GM20000 (cell line): ENCODE measurements around the gene FAM241B.

Experiments
- DNase-seq: peaks from one replicate; pipeline ENCODE4 v3.0.0; 2012; ENCODE audit warnings: low spot score
- TF ChIP-seq, protein P1 (sequence below): IDR thresholded peaks from 2 replicates; pipeline ENCODE4 v1.5.1; 2012; ENCODE audit warnings: mild to moderate bottlenecking, control low read depth; ENCODE audit errors: extremely low read depth, missing control alignments

The FAM241B gene, protein sequence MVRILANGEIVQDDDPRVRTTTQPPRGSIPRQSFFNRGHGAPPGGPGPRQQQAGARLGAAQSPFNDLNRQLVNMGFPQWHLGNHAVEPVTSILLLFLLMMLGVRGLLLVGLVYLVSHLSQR

DNA sequence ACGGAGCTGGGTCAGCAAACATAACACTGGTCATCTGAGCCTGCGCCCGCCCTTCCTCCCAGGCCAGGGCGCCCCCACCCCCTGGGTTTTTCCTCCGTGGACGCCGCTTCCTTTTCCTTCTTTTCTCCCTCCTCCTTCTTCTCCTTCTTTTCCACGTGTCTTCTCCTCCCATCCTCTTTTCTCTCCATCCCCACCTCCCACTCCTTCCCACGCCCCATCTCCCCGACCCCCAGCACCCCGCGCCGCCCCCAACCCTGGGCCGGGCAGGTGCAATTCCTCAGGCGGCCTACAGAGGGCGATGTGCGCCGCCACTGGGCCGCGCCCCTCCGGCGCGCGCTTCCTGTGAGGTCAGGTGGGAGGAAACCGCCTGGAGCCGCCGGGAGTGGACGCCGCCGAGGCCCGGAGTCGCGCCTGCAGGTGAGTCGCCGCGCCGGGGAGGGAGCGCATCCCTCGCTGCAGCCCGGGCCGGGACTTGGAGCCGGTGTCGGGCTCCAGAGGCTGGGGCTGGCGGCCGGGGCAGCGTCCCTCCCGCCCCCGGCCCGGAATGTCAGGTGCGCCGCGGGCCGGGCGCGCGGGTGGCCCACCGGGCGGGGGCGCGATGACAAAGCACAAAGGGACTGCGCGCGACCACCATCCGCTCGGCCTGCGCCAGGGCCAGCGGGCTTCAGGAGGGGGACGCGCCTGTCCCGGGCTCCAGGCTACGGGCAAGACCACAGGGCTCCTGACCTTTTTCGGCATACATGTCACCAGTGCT, at the start of gene FAM241B:
Gene FAM241B, plus strand, starts transcription at position 351 of the 754 bp plus-strand sequence. CDS start 1,497 bp downstream, outside the sequence.
- DNase-seq: peak; percentile 88
- TF ChIP-seq, protein P1, sequence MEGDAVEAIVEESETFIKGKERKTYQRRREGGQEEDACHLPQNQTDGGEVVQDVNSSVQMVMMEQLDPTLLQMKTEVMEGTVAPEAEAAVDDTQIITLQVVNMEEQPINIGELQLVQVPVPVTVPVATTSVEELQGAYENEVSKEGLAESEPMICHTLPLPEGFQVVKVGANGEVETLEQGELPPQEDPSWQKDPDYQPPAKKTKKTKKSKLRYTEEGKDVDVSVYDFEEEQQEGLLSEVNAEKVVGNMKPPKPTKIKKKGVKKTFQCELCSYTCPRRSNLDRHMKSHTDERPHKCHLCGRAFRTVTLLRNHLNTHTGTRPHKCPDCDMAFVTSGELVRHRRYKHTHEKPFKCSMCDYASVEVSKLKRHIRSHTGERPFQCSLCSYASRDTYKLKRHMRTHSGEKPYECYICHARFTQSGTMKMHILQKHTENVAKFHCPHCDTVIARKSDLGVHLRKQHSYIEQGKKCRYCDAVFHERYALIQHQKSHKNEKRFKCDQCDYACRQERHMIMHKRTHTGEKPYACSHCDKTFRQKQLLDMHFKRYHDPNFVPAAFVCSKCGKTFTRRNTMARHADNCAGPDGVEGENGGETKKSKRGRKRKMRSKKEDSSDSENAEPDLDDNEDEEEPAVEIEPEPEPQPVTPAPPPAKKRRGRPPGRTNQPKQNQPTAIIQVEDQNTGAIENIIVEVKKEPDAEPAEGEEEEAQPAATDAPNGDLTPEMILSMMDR: peak; percentile 55

DNA sequence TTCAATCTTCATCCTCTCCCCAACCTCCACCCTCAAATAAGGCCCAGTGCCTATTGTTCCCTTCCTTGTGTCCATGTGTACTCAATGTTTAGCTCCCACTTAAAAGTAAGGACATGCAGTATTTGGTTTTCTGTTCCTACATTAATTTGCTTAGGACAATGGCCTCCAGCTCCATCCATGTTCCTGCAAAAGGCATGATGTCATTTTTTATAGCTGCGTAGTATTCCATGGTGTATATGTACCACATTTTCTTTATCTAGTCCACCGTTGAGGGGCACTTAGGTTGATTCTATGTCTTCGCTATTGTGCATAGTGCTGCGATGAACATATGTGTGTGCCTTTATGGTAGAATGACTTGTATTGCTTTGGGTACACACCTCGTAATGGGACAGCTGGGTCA, 49.6 kb upstream of the FAM241B start:
- DNase-seq: no peak
- TF ChIP-seq, protein P1: no peak

DNA sequence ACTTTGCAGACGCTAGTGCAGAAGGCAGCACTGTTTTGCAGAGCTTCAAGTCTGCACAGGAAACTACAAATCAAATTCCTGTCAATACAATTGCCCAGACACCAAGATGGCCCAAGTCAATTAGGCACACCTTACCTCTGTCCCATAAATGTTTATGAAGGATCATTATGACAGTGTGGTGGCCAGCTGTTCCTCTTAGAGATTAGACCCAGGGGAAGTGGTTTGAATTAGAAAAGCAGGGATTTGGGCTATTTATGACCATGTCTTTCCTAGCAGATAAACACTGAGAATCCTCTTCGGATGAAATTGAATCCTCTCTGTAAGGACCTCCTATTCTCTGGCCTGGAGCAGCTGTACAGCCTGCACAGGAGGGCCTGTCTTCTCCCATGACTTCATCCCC, 46.9 kb upstream of the FAM241B start:
- no peak for DNase-seq
- TF ChIP-seq, protein P1: no peak

DNA sequence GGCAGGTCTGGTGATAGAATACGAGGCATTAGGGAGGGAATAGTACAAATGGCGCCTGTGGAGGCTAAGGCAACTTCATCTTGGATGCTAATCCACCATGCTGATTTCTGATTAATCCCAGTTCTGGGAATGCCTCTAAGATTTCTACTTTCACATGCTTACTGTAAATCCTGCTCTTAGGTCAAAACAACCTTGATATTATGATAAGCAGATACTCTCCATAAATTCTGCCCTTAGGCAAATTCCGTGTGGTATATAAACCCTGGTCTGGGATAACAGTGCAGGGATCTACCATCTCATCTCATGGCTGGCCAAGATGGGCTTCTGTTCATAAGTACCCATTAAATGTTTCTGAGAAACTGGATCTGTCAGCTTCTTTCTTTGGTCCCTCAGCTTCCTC, 45.4 kb upstream of the FAM241B start:
- DNase-seq: no peak
- TF ChIP-seq, protein P1: no peak

DNA sequence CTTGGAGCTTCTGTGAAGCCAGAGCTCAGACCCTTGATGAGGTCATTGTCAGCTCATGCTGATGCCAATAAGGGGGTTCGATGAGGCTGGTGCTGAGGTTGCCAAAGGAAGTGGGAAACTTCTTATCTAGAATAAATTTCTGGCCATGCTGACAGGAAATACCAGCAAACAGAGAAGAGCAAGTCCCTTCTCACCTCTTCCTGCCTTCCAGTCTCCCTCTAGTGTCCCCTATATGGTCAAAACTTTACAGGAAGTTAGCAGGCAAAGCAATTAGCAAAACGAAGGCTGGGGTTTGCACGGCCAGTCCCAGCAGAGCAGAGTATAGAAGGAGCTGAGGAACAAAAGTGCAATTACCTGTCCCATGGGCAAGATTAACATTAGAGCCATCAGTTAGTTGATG, 41.7 kb upstream of the FAM241B start:
- TF ChIP-seq, protein P1: no peak

DNA sequence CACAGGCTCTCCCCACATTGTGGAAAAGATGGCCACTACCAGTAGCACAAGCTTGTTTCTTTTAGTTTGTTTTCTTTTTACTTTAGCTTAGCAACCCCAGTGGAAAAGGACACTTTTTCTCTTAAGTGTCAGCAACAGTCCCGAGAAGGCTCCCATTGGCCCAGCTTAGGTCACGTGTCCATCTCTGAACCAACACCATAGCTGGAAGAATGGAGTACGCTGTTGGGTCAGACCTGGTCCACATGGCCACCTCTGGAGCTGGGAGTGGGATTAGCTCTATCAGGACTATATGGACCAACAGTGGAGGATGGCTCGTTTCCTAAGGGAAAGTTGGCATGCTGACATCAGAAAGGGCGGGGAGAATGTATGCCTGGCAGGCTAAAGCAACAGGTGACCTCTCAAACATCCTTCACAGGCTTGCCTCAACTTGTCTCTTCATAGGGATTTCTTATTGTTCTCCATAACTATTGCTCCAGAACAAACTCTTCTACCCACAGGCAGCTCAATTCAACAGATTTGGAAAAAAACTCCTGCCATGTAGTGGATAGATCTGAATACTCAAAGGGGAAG, 29.2 kb upstream of the FAM241B start:
- TF ChIP-seq, protein P1: no peak

More for the DNA sequence above, 41.7 kb upstream of the FAM241B start:
- no peak for DNase-seq

DNA sequence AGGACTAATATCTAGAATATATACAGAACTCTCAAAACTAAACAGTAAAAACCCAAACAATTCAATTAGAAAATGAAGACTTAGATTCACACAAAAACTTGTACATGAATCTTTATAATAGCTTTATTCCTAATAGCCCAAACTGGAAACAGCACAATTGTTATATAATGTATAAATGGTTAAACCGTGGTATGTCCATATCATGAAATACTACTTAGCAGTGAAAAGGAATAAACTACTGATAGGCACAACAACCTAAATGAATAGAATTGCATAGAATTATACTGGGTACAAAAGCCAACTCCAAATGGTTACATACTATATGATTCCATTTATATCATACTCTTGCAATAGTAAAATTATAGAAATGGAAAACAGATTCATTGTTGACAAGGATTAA, 21.0 kb upstream of the FAM241B start:
- TF ChIP-seq, protein P1: no peak
- DNase-seq: no peak

More for the DNA sequence above, 29.2 kb upstream of the FAM241B start:
- no peak for DNase-seq
